HCT116 (cell line): ENCODE data around the gene LMBR1.

Experiments
- CTCF ChIP-seq, 3 experiments: fragments of 200-600 bp in 1 of 3; sonication (generic) in 1 of 3; IDR thresholded peaks in 2 of 3; conservative IDR thresholded peaks in 1 of 3; 2 replicates each; pipeline ENCODE4 v1.5.1; 2012 to 2017; ENCODE audit warnings: low read depth in 2 of 3, low read length in 2 of 3, antibody characterized with exemption in 1 of 3, borderline replicate concordance in 1 of 3, control low read depth in 1 of 3, mild to moderate bottlenecking in 1 of 3, mixed read lengths in 1 of 3, mixed run types in 1 of 3, moderate library complexity in 1 of 3; ENCODE audit not compliant: insufficient read depth in 1 of 3
- EZH2 ChIP-seq: fragments of 200-600 bp; sonication (generic); IDR thresholded peaks from 2 replicates; pipeline ENCODE4 v1.6.1; 2017; ENCODE audit warnings: antibody characterized with exemption, mixed run types
- POLR2A ChIP-seq: IDR thresholded peaks from 2 replicates; pipeline ENCODE4 v1.7.0; 2011; ENCODE audit warnings: borderline replicate concordance; ENCODE audit not compliant: insufficient read depth, insufficient read length; ENCODE audit errors: extremely low read depth

- TF ChIP-seq CTCF (IDR thresholded peaks at IDR 0.05 in 2 of 3, conservative IDR thresholded peaks at IDR 0.05 in 1 of 3; ENCODE audit: borderline replicate concordance in 1 of 3, insufficient read depth in 1 of 3, low read depth in 2 of 3, low read length in 2 of 3) (no peak), EZH2 (no peak), POLR2A (no peak)
Observed at GRCh38 chr7:156668130-156668741, 224.7 kb downstream of the LMBR1 start.
